Smooth muscle cell (in vitro differentiated cells): ENCODE results near the gene TBC1D1. TPM values are rescaled to one million over a fixed set of nuclear protein-coding genes. Genes with fewer than 3 reads are reported as not detected.

Experiments
- DNase-seq: peaks from one replicate; lab custom pipeline; 2025; ENCODE audit not compliant: unreplicated experiment; lab: John Stamatoyannopoulos, UW
- H2AFZ ChIP-seq: fragments of 200-600 bp; sonication (generic); 2 replicates; pipeline ENCODE4 v1.6.0; 2016; ENCODE audit warnings: antibody characterized with exemption, low read depth, mild to moderate bottlenecking
- H3F3A ChIP-seq: fragments of 200-600 bp; sonication (generic); 2 replicates; pipeline ENCODE4 v1.6.0; 2017; ENCODE audit warnings: antibody characterized with exemption, low read depth
- H3K27ac ChIP-seq: fragments of 200-600 bp; sonication (generic); 2 replicates; pipeline ENCODE4 v1.5.1; 2016; ENCODE audit warnings: low read depth, mild to moderate bottlenecking
- H3K27me3 ChIP-seq: fragments of 200-600 bp; sonication (generic); 2 replicates; pipeline ENCODE4 v1.6.1; 2016; ENCODE audit warnings: low read depth, mild to moderate bottlenecking
- H3K36me3 ChIP-seq: fragments of 200-600 bp; sonication (generic); 2 replicates; pipeline ENCODE4 v1.5.1; 2016; ENCODE audit warnings: low read depth
- H3K4me1 ChIP-seq: fragments of 200-600 bp; sonication (generic); 2 replicates; pipeline ENCODE4 v1.5.1; 2016; ENCODE audit warnings: low read depth
- H3K4me2 ChIP-seq: fragments of 200-600 bp; sonication (generic); 2 replicates; pipeline ENCODE4 v1.6.0; 2016; ENCODE audit warnings: mild to moderate bottlenecking
- H3K4me3 ChIP-seq: fragments of 200-600 bp; sonication (generic); 2 replicates; pipeline ENCODE4 v1.5.1; 2016; ENCODE audit warnings: mild to moderate bottlenecking
- H3K79me2 ChIP-seq: fragments of 200-600 bp; sonication (generic); 2 replicates; pipeline ENCODE4 v1.6.0; 2016; ENCODE audit warnings: low read depth, mild to moderate bottlenecking
- H3K9ac ChIP-seq: fragments of 200-600 bp; sonication (generic); 2 replicates; pipeline ENCODE4 v1.6.0; 2016; ENCODE audit warnings: low read depth
- H3K9me3 ChIP-seq: fragments of 200-600 bp; sonication (generic); replicated peaks from 2 replicates; pipeline ENCODE4 v1.5.1; 2016; ENCODE audit warnings: low read depth
- H4K20me1 ChIP-seq: fragments of 200-600 bp; sonication (generic); 2 replicates; pipeline ENCODE4 v1.6.0; 2016; ENCODE audit warnings: low read depth
- WGBS: methylation state at CpG from one replicate; pipeline ENCODE4 v1.1.7; 2016; ENCODE audit warnings: low lambda C conversion rate; 5-methylcytosine and 5-hydroxymethylcytosine counted together
- polyA plus RNA-seq: library from polyadenylated mRNA; unstranded; fragments of >200 nt; fragmentation: Nextera tagmentation; extraction: Ambion mirVana; gene quantifications from 2 replicates; pipeline ENCODE4 v1.2.1, GENCODE V29; 2016
- total RNA-seq: library from RNA; depleted of rRNA; stranded (reverse); fragments of >200 nt; gene quantifications from 2 replicates; pipeline ENCODE4 v1.2.3, GENCODE V29; 2014
- TF ChIP-seq, protein P1 (sequence below): fragments of 200-600 bp; sonication (generic); IDR thresholded peaks from 2 replicates; pipeline ENCODE4 v1.5.1; 2017; ENCODE audit warnings: borderline replicate concordance, mild to moderate bottlenecking, antibody characterized with exemption; ENCODE audit not compliant: insufficient read depth, poor library complexity, severe bottlenecking

Gene TBC1D1
- total and polyA plus RNA-seq, 2 experiments from 2014 or later, result 81.5 to 117 TPM

GRCh38 chr4:38139187-38139586, 248.3 kb downstream of the TBC1D1 start:
- Histone ChIP-seq H3K9me3 (no peaks in the 10 kb centered on the region), H3K4me2 (no peak overlapping the region), H3K9ac (no peak overlapping the region)

DNA sequence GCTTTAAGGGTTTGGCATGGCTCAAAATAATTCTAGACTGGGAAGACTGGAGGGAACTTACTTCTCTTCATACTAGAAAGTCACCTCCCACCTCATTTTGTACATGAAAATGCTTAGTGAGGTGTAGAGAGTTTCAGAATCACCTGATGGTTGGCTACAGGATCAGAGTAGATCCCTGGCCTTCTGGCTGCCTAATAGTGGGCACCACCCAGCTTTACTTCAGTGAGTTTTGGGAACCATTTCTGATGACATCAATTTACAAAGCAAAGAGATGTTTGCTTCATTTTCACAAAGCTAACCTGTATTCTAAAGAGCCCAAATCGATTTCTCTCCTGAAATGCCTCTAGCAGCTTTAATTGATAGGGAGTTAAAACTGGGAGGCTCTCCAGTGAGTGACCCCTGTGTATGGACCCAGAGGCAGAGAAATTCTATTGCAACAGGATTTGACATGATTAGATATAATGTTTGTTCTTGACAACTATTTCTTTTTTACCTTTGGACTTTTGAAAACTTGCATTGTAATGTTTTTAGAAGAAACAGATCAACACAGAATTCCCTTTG, 249.8 kb downstream of the TBC1D1 start:
- Histone ChIP-seq H3K27ac (no peak overlapping the region), H3K27me3 (no peaks in the 10 kb centered on the region), H3K9ac (no peak overlapping the region), H4K20me1 (no peaks in the 10 kb centered on the region), H3K4me1 (no peaks in the 10 kb centered on the region), H3K9me3 (no peaks in the 10 kb centered on the region), H3K4me2 (no peak overlapping the region), H3F3A (peaks cover 13% of the 10 kb centered on the region), H3K36me3 (no peaks in the 10 kb centered on the region), H2AFZ (no peak overlapping the region), H3K4me3 (no peak overlapping the region), H3K79me2 (no peaks in the 10 kb centered on the region)
- TF ChIP-seq, protein P1, sequence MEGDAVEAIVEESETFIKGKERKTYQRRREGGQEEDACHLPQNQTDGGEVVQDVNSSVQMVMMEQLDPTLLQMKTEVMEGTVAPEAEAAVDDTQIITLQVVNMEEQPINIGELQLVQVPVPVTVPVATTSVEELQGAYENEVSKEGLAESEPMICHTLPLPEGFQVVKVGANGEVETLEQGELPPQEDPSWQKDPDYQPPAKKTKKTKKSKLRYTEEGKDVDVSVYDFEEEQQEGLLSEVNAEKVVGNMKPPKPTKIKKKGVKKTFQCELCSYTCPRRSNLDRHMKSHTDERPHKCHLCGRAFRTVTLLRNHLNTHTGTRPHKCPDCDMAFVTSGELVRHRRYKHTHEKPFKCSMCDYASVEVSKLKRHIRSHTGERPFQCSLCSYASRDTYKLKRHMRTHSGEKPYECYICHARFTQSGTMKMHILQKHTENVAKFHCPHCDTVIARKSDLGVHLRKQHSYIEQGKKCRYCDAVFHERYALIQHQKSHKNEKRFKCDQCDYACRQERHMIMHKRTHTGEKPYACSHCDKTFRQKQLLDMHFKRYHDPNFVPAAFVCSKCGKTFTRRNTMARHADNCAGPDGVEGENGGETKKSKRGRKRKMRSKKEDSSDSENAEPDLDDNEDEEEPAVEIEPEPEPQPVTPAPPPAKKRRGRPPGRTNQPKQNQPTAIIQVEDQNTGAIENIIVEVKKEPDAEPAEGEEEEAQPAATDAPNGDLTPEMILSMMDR, result no peak
- 87% methylated on average over 1 of the region's 1 CpG for WGBS
- DNase-seq, result no peak

More at GRCh38 chr4:38139187-38139586, 248.3 kb downstream of the TBC1D1 start:
- Histone ChIP-seq H3F3A (no peaks in the 10 kb centered on the region), H3K27ac (no peak overlapping the region), H3K4me3 (no peak overlapping the region), H3K4me1 (no peaks in the 10 kb centered on the region), H3K27me3 (no peaks in the 10 kb centered on the region), H2AFZ (no peak overlapping the region), H3K36me3 (no peaks in the 10 kb centered on the region), H3K79me2 (no peaks in the 10 kb centered on the region), H4K20me1 (no peaks in the 10 kb centered on the region)
- DNase-seq, result no peak
- TF ChIP-seq, protein P1, result no peak
- WGBS, result 95% methylated on average over 4 of the region's 4 CpGs

DNA sequence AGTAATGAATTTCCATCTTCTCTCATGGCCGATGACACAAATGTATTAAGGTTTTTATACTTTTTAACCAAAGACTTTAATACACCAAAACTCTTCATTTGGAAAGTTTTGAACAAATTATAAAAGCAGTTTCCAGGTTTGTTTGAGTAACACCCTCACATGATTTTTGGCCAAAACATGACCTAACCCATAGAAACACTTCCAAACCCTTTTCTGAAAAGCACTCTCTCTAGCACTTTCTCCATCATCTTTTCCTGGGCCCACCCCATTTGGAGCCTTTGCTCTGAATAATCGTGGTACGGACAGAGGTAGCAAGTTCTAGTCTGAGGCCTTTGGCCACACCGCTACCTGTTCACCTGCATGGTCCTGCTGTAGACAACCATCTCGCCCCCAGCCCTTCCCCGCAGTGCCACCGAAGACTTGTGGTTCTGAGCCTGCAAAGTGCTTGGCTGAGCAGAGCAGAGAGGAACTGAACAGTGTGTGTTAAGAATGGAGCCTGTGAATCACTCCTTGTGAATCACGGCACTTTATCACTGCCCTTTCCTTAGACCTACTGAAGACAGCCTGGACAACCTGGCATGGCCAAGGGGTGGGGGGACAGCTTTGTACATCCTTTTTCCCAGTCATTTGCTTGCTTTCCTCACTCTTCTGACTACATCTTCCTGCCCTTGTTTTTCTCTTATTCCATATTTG, 251.1 kb downstream of the TBC1D1 start:
- Histone ChIP-seq H3K27me3 (no peaks in the 10 kb centered on the region), H3K4me2 (no peak overlapping the region), H3K9ac (no peak overlapping the region), H3K9me3 (no peaks in the 10 kb centered on the region), H3K4me1 (no peaks in the 10 kb centered on the region), H3K4me3 (no peak overlapping the region), H3K27ac (no peak overlapping the region), H3K79me2 (no peaks in the 10 kb centered on the region), H4K20me1 (no peaks in the 10 kb centered on the region), H3K36me3 (no peaks in the 10 kb centered on the region), H2AFZ (no peak overlapping the region), H3F3A (peaks cover 13% of the 10 kb centered on the region)
- no peak for DNase-seq
- WGBS, result 75% methylated on average over 8 of the region's 8 CpGs
- TF ChIP-seq, protein P1, result no peak
